ENCODE data around the gene PTPN4. TPM values are rescaled to one million over a fixed set of nuclear protein-coding genes. Genes with fewer than 3 reads are reported as not detected.

Gene PTPN4
- total and polyA plus RNA-seq, 11 donors: 3.6 to 49.0 (median 43.0) TPM

DNA sequence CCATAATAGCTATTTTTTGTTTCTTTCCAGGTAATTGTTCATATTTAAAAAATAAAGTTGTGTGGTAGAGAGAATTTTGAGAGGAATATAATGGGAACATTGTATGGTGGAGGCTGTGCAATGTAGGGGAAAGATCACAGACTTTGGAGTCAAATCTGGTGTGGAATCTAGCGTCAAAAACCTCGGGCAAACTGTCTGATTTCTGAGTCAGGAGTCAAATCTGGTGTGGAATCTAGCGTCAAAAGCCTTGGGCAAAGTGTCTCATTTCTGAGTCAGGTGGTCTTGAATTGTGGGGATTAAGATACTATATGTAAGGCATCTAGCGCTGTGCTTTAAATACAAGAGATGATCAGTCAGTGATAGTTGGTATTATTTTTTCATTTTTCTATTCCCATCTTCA lies 5.1 kb downstream of the PTPN4 start:
- Histone ChIP-seq H3K27me3 (no peaks in the 10 kb centered on the region), H3K4me3 (no peak overlapping the region), H3K4me1 (peaks cover 0 to 68% (median 29%) of the 10 kb centered on the region in 12 donors), H3K27ac (no peak overlapping the region), H3K36me3 (no peaks in the 10 kb centered on the region), H3K9me3 (no peaks in the 10 kb centered on the region)
- TF ChIP-seq POLR2A (IDR thresholded peaks at IDR 0.05): no peak
- TF ChIP-seq, protein P1, sequence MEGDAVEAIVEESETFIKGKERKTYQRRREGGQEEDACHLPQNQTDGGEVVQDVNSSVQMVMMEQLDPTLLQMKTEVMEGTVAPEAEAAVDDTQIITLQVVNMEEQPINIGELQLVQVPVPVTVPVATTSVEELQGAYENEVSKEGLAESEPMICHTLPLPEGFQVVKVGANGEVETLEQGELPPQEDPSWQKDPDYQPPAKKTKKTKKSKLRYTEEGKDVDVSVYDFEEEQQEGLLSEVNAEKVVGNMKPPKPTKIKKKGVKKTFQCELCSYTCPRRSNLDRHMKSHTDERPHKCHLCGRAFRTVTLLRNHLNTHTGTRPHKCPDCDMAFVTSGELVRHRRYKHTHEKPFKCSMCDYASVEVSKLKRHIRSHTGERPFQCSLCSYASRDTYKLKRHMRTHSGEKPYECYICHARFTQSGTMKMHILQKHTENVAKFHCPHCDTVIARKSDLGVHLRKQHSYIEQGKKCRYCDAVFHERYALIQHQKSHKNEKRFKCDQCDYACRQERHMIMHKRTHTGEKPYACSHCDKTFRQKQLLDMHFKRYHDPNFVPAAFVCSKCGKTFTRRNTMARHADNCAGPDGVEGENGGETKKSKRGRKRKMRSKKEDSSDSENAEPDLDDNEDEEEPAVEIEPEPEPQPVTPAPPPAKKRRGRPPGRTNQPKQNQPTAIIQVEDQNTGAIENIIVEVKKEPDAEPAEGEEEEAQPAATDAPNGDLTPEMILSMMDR (IDR thresholded peaks at IDR 0.05): no peak
- ATAC-seq (no peak), DNase-seq (no peak)
- intact Hi-C loops (cut with DNase I): loop anchor here in 2 of 10 donors (5.0 to 10.0 kb wide), 3 partner anchors 32 to 400 kb away; partner anchors contain the start of genes C2orf76 (in 1 of the 2) and DBI (in 1 of the 2)
- WGBS, 4 donors: 89 to 96% (median 93%) methylated on average over 4 of the region's 4 CpGs

DNA sequence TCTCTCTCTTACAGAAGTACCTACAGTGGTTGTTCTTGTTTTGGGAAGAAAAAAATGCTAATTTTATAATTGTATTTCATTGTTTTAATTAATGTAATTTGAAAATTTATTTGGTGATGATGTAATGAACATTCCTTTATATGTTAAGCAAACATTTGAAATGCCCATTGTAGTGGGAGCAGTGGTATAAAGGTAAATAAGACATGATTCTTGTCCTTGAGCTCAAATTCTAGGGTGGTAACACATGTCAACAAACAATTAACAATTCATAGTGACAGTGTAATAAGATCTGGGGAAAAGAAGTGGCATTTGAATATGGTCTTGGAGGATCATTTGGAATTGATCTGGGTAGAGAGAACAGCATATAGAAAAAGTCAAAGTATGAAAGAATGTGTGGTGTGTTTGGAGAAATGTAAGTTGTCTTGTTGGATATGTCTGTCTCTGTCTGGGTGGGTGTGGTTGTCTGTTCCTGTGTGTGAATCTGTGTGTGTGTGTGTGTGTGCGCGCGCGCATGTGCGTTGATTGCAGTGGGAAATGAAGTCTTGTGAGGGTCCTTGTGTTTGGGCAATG lies 5.8 kb downstream of the PTPN4 start:
- ATAC-seq (no peak), DNase-seq (no peak)
- H3K4me3 ChIP-seq: no peak overlapping the region
- H3K27me3 ChIP-seq: no peaks in the 10 kb centered on the region
- peaks cover 0 to 71% (median 29%) of the 10 kb centered on the region in 12 donors for H3K4me1 ChIP-seq
- no peaks in the 10 kb centered on the region for H3K36me3 ChIP-seq
- intact Hi-C loops (cut with DNase I): loop anchor here in 1 of 10 donors (10.0 kb wide), 1 partner anchor 401 kb away; the partner anchor contains the start of genes C2orf76 and DBI
- WGBS, 4 donors: 83 to 98% (median 89%) methylated on average over 5 of the region's 5 CpGs
- H3K9me3 ChIP-seq: no peaks in the 10 kb centered on the region
- no peak for TF ChIP-seq POLR2A (IDR thresholded peaks at IDR 0.05)
- TF ChIP-seq, protein P1 (IDR thresholded peaks at IDR 0.05): no peak
- no peak overlapping the region for H3K27ac ChIP-seq

DNA sequence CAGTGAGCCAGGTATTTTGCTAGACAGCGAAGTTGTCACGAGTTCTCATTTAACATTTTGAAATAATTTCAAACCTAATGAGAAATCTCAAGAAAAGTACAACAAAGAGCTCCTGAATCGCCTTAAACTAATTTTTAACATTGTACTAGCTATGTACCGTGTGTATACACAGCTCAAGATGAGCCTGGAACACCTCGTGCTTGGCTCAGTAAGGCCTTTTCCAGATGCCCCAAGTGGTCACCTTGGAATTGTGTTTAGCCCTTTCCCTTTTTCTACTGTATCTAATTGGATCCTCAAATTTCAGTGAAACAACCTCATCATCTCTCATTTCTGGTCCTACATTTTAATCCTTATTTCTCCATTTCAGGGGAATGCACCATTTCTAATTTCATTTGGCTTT lies 7.2 kb downstream of the PTPN4 start:
- no peak overlapping the region for H3K4me3 ChIP-seq
- no peaks in the 10 kb centered on the region for H3K9me3 ChIP-seq
- ATAC-seq (peak; percentile 56 to 64 (median 60)), DNase-seq (peak in 2 of 5 donors; percentile 25 to 32)
- H3K27ac ChIP-seq: peak overlapping the region in 1 of 12 donors; percentile 53
- H3K36me3 ChIP-seq: no peaks in the 10 kb centered on the region
- TF ChIP-seq, protein P1 (IDR thresholded peaks at IDR 0.05): peak in 1 of 12 donors; percentile 14
- no peak for TF ChIP-seq POLR2A (IDR thresholded peaks at IDR 0.05)
- no peaks in the 10 kb centered on the region for H3K27me3 ChIP-seq
- intact Hi-C loops (cut with DNase I): loop anchor here in 1 of 10 donors (10.0 kb wide), 1 partner anchor 402 kb away; the partner anchor contains the start of genes C2orf76 and DBI
- 76 to 79% (median 77%) methylated on average over 5 of the region's 5 CpGs for WGBS, 4 donors
- peaks cover 0 to 74% (median 21%) of the 10 kb centered on the region in 12 donors for H3K4me1 ChIP-seq

DNA sequence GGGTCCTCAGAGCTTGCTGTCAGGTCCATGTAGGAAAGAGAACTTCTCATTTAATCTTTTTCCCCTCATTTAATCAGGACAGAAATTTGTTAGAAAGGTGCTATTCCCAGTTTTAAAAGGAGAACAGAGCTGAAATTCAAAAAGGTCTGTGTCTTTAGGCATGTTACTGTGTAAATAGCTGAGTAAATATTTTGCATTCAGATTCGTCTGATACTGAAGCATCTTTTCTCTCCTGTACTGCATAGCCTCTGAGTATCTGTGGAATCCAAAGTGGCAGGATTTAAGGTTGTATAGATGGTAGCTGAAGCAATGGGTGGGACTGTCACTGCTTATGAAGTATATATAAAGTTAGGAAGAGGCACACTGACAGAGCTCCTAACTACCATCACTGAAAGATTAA lies 9.0 kb downstream of the PTPN4 start:
- intact Hi-C loops (cut with DNase I): loop anchor here in 1 of 10 donors (10.0 kb wide), 1 partner anchor 404 kb away; the partner anchor contains the start of genes C2orf76 and DBI
- DNase-seq: no peak
- peak overlapping the region in 1 of 12 donors; percentile 41 for H3K27ac ChIP-seq
- no peaks in the 10 kb centered on the region for H3K36me3 ChIP-seq
- no peaks in the 10 kb centered on the region for H3K27me3 ChIP-seq
- H3K4me3 ChIP-seq: no peak overlapping the region
- H3K4me1 ChIP-seq: peaks cover 0 to 68% (median 3%) of the 10 kb centered on the region in 12 donors
- TF ChIP-seq POLR2A (IDR thresholded peaks at IDR 0.05): no peak
- TF ChIP-seq, protein P1 (IDR thresholded peaks at IDR 0.05): no peak
- WGBS, 4 donors: 57 to 72% (median 65%) methylated on average over 1 of the region's 1 CpG
- ATAC-seq: no peak
- H3K9me3 ChIP-seq: no peaks in the 10 kb centered on the region
